ENCODE results near the gene TRIM15. TPM values are rescaled to one million over a fixed set of nuclear protein-coding genes. Genes with fewer than 3 reads are reported as not detected.
"Not testable (repeated sequence)": the region's sequence is repeated elsewhere in the genome, so short reads cannot be mapped to it uniquely, and the experiment has no call there.

Gene TRIM15
- total RNA-seq, 2 donors from 2014 or later, result 0.20 TPM; not detected in 1

DNA sequence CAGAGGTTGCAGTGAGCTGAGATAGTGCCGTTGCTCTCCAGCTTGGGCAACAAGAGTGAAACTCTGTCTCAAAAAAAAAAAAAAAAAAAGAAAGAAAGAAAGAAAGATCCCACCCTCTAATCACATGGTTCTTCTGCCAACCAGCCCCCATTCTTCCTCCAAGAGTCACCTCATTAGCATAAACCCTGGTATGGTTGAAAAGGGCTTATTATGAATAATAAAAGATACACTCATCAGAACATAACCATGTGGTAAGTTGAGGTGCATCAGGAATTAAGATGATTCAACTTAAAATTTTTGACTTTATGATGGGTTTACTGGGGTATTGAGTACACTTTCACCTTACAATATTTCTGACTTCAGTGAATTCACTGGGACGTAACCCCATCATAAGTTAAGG is 28.2 kb upstream of the TRIM15 start:
- Mint-ChIP-seq H3K27ac (no peak overlapping the region), H3K4me3 (no peak overlapping the region), H3K27me3 (peaks cover 35 to 56% of the 10 kb centered on the region in 2 donors), H3K36me3 (no peaks in the 10 kb centered on the region), H3K9me3 (no peaks in the 10 kb centered on the region), H3K4me1 (ENCODE audit: low read depth in 2 of 2) (peaks cover 10 to 12% of the 10 kb centered on the region in 2 donors)
- DNase-seq (ENCODE audit: low spot score) (no peak), ATAC-seq (no peak)

DNA sequence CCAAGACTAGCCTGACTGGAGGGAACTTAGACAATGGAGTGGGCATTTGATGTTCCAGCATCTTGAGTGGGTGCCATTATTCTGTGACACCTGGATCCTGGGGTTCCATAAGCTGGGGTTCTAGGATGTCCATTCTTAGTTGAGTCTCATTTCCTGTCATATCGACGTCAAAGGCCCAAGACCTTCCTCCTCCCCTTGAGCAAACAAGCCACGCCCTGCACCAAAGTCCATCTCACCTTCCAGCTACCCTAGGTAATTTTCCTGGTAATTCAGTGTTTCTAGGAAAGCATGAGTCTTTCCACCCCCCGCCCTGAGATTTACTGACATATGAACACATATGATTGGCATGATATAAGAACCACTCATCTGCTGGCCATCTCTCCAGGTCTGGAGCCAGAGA is 27.6 kb upstream of the TRIM15 start, which contains the start of gene TRIM40:
TRIM40 (plus strand) TSS at position 384 of the 400 bp plus-strand sequence. CDS start 897 bp downstream, outside the sequence.
- Mint-ChIP-seq H3K27ac (no peak within 1 kb of the TSS), H3K27me3 (peaks cover 35 to 56% of the 10 kb centered on the region in 2 donors), H3K4me3 (no peak within 1 kb of the TSS), H3K36me3 (no peaks in the 10 kb centered on the region), H3K4me1 (ENCODE audit: low read depth in 2 of 2) (peaks cover 9 to 11% of the 10 kb centered on the region in 2 donors), H3K9me3 (no peaks in the 10 kb centered on the region)
- DNase-seq (ENCODE audit: low spot score) (no peak), ATAC-seq (no peak)

DNA sequence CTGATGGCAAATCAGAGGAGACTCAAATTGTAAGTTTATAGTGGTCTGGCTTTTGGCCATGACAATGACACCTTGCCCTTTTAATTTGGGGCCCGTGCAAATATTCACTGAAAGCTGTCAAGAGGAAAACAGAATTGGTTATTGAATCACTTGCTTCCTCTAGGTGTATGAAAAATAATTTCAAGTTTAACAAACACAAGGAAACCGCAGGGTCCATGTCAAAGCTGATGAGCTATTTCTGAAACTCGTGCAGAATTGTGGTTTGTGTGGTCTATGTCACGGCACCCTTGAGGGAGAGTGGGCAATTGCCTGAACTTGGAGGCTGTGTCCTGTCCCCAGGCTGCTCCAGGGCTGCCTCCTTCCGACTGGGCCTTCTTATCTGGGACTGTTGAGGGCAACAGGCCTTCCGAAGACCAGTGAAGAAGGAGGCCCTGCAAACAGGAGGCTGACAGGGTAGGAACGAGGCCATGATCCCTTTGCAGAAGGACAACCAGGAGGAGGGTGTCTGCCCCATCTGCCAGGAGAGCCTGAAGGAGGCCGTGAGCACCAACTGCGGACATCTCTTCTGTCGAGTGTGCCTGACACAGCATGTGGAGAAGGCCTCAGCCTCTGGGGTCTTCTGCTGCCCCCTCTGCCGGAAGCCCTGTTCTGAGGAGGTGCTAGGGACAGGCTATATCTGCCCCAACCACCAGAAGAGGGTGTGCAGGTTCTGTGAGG is 26.6 kb upstream of the TRIM15 start:
- DNase-seq (ENCODE audit: low spot score) (no peak), ATAC-seq (peak; percentile 59 to 61)
- Mint-ChIP-seq H3K9me3 (no peaks in the 10 kb centered on the region), H3K4me3 (no peak overlapping the region), H3K27ac (no peak overlapping the region), H3K4me1 (ENCODE audit: low read depth in 2 of 2) (peaks cover 5 to 7% of the 10 kb centered on the region in 2 donors), H3K36me3 (no peaks in the 10 kb centered on the region), H3K27me3 (peaks cover 36 to 56% of the 10 kb centered on the region in 2 donors)

DNA sequence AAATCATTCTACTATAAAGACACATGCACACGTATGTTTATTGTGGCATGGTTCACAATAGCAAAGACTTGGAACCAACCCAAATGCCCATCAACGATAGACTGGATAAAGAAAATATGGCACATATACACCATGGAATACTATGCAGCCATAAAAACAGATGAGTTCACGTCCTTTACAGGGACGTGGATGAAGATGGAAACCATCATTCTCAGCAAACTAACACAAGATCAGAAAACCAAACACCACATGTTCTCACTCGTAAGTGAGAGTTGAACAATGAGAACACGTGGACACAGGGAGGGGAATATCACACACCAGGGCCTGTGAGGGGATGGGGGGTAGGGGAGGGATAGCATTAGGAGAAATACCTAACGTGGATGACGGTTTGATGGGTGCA is 23.1 kb upstream of the TRIM15 start:
- DNase-seq (ENCODE audit: low spot score); H3K27ac Mint-ChIP-seq; H3K36me3 Mint-ChIP-seq; H3K9me3 Mint-ChIP-seq; H3K4me3 Mint-ChIP-seq; ATAC-seq; H3K4me1 Mint-ChIP-seq (ENCODE audit: low read depth in 2 of 2): not testable (repeated sequence)
- H3K27me3 Mint-ChIP-seq, result peaks cover 39 to 70% of the 10 kb centered on the region in 2 donors

DNA sequence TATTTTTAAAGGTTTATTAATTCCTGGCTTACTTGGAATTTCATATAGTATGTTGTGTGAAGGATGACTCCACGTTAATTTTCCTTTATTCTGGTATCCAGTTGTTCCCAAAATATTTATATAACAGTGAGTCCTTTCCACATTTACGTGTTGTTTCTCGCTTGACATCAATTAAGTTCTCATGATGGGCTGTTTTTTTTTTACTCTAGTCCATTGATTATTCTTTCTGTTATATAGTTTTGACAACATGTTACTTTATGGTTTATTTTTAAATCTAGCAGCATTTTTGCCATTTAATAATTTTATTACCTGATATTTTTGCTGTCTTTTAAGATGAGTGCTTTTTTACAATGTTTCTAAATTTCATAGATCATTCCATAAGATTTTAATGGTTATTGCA is 20.7 kb upstream of the TRIM15 start:
- H3K36me3 Mint-ChIP-seq, result no peaks in the 10 kb centered on the region
- no peak for DNase-seq (ENCODE audit: low spot score)
- no peak overlapping the region for H3K27ac Mint-ChIP-seq
- H3K4me1 Mint-ChIP-seq (ENCODE audit: low read depth in 2 of 2), result peaks cover 0 to 3% of the 10 kb centered on the region in 2 donors
- no peaks in the 10 kb centered on the region for H3K9me3 Mint-ChIP-seq
- H3K4me3 Mint-ChIP-seq, result no peak overlapping the region
- peaks cover 33 to 77% of the 10 kb centered on the region in 2 donors for H3K27me3 Mint-ChIP-seq
- no peak for ATAC-seq

DNA sequence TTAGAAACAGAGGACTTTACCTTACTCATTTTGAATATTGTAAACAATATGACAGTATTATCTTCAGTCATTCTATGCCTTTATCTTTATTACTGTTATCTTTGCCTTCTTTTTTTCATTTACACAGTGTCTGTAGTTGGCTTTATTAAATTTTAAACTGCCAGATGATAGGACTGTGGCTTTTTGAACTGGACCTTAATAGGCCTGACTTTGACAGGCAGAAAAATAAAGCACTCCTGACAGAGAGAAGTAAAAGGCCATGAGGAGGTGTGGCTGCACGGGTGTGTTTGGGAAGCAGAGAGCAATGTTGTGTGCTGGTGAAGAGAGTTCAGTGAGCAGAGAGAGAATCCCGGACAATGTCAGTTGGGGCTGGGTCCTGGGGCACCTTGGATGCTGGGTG is 19.6 kb upstream of the TRIM15 start:
- ATAC-seq (no peak), DNase-seq (ENCODE audit: low spot score) (no peak)
- H3K27me3 Mint-ChIP-seq, result peaks cover 35 to 73% of the 10 kb centered on the region in 2 donors
- H3K27ac Mint-ChIP-seq, result no peak overlapping the region
- peaks cover 0 to 3% of the 10 kb centered on the region in 2 donors for H3K4me1 Mint-ChIP-seq (ENCODE audit: low read depth in 2 of 2)
- no peaks in the 10 kb centered on the region for H3K9me3 Mint-ChIP-seq
- H3K36me3 Mint-ChIP-seq, result no peaks in the 10 kb centered on the region
- H3K4me3 Mint-ChIP-seq, result no peak overlapping the region

DNA sequence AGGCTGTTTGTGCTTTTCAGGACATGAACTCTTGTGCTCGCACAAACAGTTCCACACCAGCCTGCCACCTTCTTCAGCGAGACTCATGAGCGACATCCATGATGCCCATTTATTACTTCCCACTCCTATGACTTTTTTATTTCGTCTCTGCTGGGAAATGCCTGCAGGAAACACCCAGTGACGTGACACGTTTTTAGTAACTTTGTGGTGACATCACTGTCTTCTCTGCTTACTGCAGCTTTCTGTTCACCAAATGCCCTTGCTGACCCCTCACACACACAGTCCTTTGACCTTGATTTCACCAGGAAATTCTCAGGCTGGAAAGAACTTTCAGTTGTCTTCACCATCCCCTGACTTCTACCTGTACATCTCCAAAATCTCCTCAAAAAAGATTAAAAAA is 18.5 kb upstream of the TRIM15 start:
- Mint-ChIP-seq H3K4me3 (no peak overlapping the region), H3K27me3 (peaks cover 34 to 67% of the 10 kb centered on the region in 2 donors)

DNA sequence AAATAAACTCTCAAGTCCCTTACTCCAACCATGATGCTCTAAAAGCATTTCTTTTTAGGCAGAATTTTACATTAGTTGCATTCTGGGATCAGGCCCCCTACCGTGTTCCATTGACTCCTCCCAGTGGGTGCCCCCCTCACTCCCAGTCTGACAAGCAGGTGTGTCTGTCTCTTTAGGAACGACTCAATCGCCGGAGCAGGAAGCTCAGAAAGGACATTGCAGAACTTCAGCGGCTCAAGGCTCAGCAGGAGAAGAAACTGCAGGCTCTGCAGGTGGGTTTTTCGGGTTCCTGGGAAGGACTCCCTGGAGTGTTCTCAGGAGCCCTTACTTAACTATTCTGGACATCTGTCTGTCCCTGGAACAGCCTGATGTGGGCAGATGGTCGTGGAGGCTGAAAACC is 17.5 kb upstream of the TRIM15 start:
- Mint-ChIP-seq H3K4me3 (no peak overlapping the region), H3K4me1 (ENCODE audit: low read depth in 2 of 2) (peaks cover 0 to 3% of the 10 kb centered on the region in 2 donors), H3K36me3 (no peaks in the 10 kb centered on the region), H3K9me3 (no peaks in the 10 kb centered on the region), H3K27ac (no peak overlapping the region), H3K27me3 (peaks cover 34 to 67% of the 10 kb centered on the region in 2 donors)
- no peak for ATAC-seq
- DNase-seq (ENCODE audit: low spot score), result no peak

More for the DNA sequence above, 18.5 kb upstream of the TRIM15 start:
- Mint-ChIP-seq H3K36me3 (no peaks in the 10 kb centered on the region), H3K27ac (no peak overlapping the region), H3K9me3 (no peaks in the 10 kb centered on the region), H3K4me1 (ENCODE audit: low read depth in 2 of 2) (peaks cover 0 to 3% of the 10 kb centered on the region in 2 donors)
- DNase-seq (ENCODE audit: low spot score) (no peak), ATAC-seq (no peak)

DNA sequence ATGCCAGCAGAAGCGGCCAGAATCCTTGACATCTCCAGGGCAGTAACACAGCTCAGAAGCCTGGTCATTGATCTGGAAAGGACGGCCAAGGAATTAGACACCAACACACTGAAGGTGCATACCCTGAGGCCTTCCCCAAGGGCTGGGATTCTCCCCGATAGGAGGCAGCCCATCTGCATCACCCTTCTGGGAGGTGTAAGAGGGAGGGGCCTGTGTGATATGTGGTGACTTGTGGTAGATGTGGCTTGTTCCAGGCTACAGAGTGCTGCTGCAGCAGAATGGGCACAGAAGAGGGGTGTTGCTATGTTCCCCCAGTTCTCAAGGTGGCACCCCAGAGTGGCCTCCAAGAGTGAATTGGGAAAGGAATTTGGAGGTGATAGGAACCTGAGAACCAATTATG is 16.2 kb upstream of the TRIM15 start:
- no peaks in the 10 kb centered on the region for H3K9me3 Mint-ChIP-seq
- no peak for DNase-seq (ENCODE audit: low spot score)
- H3K27ac Mint-ChIP-seq, result no peak overlapping the region
- no peak for ATAC-seq
- no peak overlapping the region for H3K4me3 Mint-ChIP-seq
- peaks cover 23 to 55% of the 10 kb centered on the region in 2 donors for H3K27me3 Mint-ChIP-seq
- H3K36me3 Mint-ChIP-seq, result no peaks in the 10 kb centered on the region
- H3K4me1 Mint-ChIP-seq (ENCODE audit: low read depth in 2 of 2), result peaks cover 0 to 6% of the 10 kb centered on the region in 2 donors

DNA sequence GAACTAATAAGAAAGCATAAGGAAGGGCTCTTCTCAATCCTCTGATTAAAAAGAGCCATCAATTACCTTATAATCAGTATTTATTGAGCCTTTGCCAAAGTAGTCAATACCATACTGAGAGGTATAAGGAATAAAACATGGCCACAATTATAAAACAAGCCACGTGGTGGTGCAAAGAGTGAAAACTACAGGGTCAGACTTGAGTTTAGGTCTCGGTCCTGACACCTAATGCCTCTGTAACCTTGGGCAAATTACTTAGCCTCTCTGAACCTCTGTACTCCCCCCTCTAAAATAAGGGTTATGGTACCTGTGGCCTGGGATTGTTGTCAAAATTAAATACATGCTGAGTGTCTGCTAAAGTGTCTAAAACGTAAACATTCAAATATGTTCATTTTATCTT is 14.1 kb upstream of the TRIM15 start:
- H3K36me3 Mint-ChIP-seq, result no peaks in the 10 kb centered on the region
- H3K27me3 Mint-ChIP-seq, result peaks cover 20 to 40% of the 10 kb centered on the region in 2 donors
- no peaks in the 10 kb centered on the region for H3K9me3 Mint-ChIP-seq
- no peak overlapping the region for H3K27ac Mint-ChIP-seq
- H3K4me3 Mint-ChIP-seq, result no peak overlapping the region
- no peak for ATAC-seq
- DNase-seq (ENCODE audit: low spot score), result no peak
- peaks cover 0 to 6% of the 10 kb centered on the region in 2 donors for H3K4me1 Mint-ChIP-seq (ENCODE audit: low read depth in 2 of 2)

DNA sequence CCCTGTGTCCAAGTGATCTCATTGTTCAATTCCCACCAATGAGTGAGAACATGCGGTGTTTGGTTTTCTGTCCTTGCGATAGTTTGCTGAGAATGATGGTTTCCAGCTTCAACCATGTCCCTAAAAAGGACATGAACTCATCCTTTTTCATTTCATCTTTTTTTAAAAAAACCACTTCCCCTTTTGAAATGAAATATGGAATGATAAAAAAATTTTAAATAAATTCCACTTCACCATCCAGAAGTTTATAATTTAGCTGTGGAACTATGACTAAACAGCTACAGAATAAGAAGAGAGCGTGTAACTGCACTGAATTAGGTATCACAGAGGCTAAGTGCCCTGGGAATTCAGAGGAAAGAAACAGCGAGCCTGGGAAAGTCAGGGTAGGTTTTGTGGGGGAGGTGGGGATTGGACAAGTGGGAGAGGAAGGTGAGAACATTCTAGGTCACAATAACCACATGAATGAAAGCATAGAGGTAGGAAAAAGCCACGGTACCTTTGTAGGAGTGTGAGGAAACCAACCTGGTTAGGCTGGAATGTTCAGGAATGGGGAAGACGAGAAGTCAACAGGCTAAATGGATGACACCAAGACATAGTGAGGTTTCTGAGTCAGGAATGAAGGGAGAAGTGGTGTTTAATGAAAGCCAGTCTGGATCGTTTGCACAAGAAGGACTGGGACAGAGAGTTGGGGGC is 13.3 kb upstream of the TRIM15 start:
- Mint-ChIP-seq H3K4me1 (ENCODE audit: low read depth in 2 of 2) (peaks cover 0 to 6% of the 10 kb centered on the region in 2 donors), H3K9me3 (no peaks in the 10 kb centered on the region), H3K27ac (peak overlapping the region in 1 of 2 donors; percentile 1), H3K27me3 (peaks cover 20 to 33% of the 10 kb centered on the region in 2 donors), H3K36me3 (no peaks in the 10 kb centered on the region), H3K4me3 (no peak overlapping the region)
- no peak for DNase-seq (ENCODE audit: low spot score)
- no peak for ATAC-seq

DNA sequence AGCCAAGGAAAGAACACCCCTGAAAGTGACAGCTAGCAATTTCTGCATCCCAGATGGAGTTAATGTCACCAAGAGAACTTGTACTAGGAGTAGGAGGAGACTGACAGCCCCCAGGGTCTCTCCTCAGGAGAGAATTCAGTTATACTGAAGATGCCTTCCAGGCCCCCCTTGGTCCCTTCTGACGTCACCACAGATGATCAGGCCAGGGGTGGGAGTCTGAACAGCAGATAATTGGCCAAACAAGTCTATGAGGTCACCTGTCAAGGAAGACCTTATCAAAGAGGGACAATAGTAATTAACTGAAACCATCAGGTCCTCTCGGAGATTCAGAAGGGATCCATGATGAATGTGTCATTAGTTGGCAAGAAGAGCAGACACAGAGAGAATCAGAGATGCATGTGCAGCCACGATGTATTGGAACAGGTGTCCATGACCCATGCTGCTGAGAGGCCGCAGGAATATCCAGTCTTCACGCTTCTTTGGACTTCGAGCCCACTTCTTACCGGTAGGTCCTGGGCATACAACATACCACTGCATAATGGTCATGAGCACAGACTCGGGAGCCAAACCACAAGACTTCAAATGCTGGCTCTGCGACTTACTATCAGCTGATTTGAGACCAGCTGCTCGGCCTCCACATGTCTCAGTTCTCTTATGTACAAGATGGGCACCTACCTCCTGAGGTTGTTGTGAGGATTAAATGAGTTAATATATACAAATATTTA is 12.5 kb upstream of the TRIM15 start:
- H3K27me3 Mint-ChIP-seq, result peaks cover 18 to 31% of the 10 kb centered on the region in 2 donors
- ATAC-seq (no peak), DNase-seq (ENCODE audit: low spot score) (no peak)
- peaks cover 0 to 6% of the 10 kb centered on the region in 2 donors for H3K4me1 Mint-ChIP-seq (ENCODE audit: low read depth in 2 of 2)
- H3K36me3 Mint-ChIP-seq, result no peaks in the 10 kb centered on the region
- peak overlapping the region in 1 of 2 donors; percentile 25 for H3K27ac Mint-ChIP-seq
- no peaks in the 10 kb centered on the region for H3K9me3 Mint-ChIP-seq
- H3K4me3 Mint-ChIP-seq, result no peak overlapping the region

DNA sequence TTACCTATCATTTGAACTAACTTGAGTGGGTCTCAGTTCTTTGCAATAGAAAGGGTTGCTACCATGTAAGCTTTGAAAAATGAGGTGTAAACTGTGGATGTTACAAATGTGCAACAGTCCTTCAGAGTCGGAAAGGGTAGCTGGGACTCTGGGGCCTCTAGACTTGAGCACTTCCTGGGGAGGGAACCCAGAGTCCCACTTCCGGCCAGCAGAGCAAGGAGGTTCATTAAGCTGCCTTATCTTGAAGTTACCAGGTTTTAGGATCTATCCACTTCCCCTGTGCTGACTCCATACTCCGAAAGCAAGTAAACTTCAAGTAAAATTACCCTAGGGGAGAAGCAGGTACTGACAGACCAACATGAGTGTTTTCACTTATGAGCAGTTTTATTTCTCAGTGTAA is 11.8 kb upstream of the TRIM15 start:
- Mint-ChIP-seq H3K27ac (peak overlapping the region in 1 of 2 donors; percentile 25), H3K27me3 (peaks cover 22 to 27% of the 10 kb centered on the region in 2 donors), H3K36me3 (no peaks in the 10 kb centered on the region), H3K9me3 (no peaks in the 10 kb centered on the region), H3K4me3 (no peak overlapping the region), H3K4me1 (ENCODE audit: low read depth in 2 of 2) (peaks cover 0 to 6% of the 10 kb centered on the region in 2 donors)
- no peak for DNase-seq (ENCODE audit: low spot score)
- ATAC-seq, result no peak
